ENCODE results near the gene SSRP1.

- TF ChIP-seq, protein P1, sequence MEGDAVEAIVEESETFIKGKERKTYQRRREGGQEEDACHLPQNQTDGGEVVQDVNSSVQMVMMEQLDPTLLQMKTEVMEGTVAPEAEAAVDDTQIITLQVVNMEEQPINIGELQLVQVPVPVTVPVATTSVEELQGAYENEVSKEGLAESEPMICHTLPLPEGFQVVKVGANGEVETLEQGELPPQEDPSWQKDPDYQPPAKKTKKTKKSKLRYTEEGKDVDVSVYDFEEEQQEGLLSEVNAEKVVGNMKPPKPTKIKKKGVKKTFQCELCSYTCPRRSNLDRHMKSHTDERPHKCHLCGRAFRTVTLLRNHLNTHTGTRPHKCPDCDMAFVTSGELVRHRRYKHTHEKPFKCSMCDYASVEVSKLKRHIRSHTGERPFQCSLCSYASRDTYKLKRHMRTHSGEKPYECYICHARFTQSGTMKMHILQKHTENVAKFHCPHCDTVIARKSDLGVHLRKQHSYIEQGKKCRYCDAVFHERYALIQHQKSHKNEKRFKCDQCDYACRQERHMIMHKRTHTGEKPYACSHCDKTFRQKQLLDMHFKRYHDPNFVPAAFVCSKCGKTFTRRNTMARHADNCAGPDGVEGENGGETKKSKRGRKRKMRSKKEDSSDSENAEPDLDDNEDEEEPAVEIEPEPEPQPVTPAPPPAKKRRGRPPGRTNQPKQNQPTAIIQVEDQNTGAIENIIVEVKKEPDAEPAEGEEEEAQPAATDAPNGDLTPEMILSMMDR (IDR thresholded peaks at IDR 0.05 in 4 of 5, conservative IDR thresholded peaks at IDR 0.05 in 1 of 5): no peak
- no peak for TF ChIP-seq POLR2A (IDR thresholded peaks at IDR 0.05)
Observed at GRCh38 chr11:57370941-57371340, 35.2 kb upstream of the SSRP1 start.

Data from gastrocnemius medialis (tissue), 4 donors.